Measurements from ENCODE around the gene RTN3.
"Not testable (repeated sequence)": the region's sequence is repeated elsewhere in the genome, so short reads cannot be mapped to it uniquely, and the experiment has no call there.

Gene RTN3

GRCh38 chr11:63683133-63683991, 2.1 kb downstream of the RTN3 start:
- Histone ChIP-seq H3K9me3 (replicated peaks; ENCODE audit: low read length) (no peaks in the 10 kb centered on the region), H3K27me3 (ENCODE audit: control insufficient read depth, insufficient read depth, low read length) (no peaks in the 10 kb centered on the region), H3K4me2 (ENCODE audit: low read length) (peak overlapping the region; percentile 87), H3K9ac (ENCODE audit: low read depth, low read length) (peak overlapping the region; percentile 84), H3K4me1 (ENCODE audit: control insufficient read depth, insufficient read depth, low read length) (peaks cover 30% of the 10 kb centered on the region), H3K4me3 (ENCODE audit: low read length) (peak overlapping the region; percentile 85), H3K36me3 (ENCODE audit: insufficient read depth, low read length) (no peaks in the 10 kb centered on the region)

- H3K4me3 ChIP-seq (ENCODE audit: low read length); H3K4me2 ChIP-seq (ENCODE audit: low read length); H3K27me3 ChIP-seq (ENCODE audit: control insufficient read depth, insufficient read depth, low read length); H3K9me3 ChIP-seq (replicated peaks; ENCODE audit: low read length); H3K36me3 ChIP-seq (ENCODE audit: insufficient read depth, low read length); H3K9ac ChIP-seq (ENCODE audit: low read depth, low read length): not testable (repeated sequence)
- H3K4me1 ChIP-seq (ENCODE audit: control insufficient read depth, insufficient read depth, low read length) = peaks cover 30% of the 10 kb centered on the region
These were observed 3.9 kb downstream of the RTN3 start for GRCh38 chr11:63685158-63685721.

GRCh38 chr11:63686926-63687325, 5.6 kb downstream of the RTN3 start:
- no peak overlapping the region for H3K4me2 ChIP-seq (ENCODE audit: low read length)
- no peaks in the 10 kb centered on the region for H3K36me3 ChIP-seq (ENCODE audit: insufficient read depth, low read length)
- no peak overlapping the region for H3K9ac ChIP-seq (ENCODE audit: low read depth, low read length)
- no peak overlapping the region for H3K4me3 ChIP-seq (ENCODE audit: low read length)
- H3K4me1 ChIP-seq (ENCODE audit: control insufficient read depth, insufficient read depth, low read length) = peaks cover 25% of the 10 kb centered on the region
- H3K9me3 ChIP-seq (replicated peaks; ENCODE audit: low read length) = no peaks in the 10 kb centered on the region
- no peaks in the 10 kb centered on the region for H3K27me3 ChIP-seq (ENCODE audit: control insufficient read depth, insufficient read depth, low read length)

- Histone ChIP-seq H3K27me3 (ENCODE audit: control insufficient read depth, insufficient read depth, low read length) (no peaks in the 10 kb centered on the region), H3K36me3 (ENCODE audit: insufficient read depth, low read length) (no peaks in the 10 kb centered on the region), H3K4me2 (ENCODE audit: low read length) (no peak overlapping the region), H3K4me1 (ENCODE audit: control insufficient read depth, insufficient read depth, low read length) (peaks cover 21% of the 10 kb centered on the region), H3K4me3 (ENCODE audit: low read length) (no peak overlapping the region), H3K9ac (ENCODE audit: low read depth, low read length) (no peak overlapping the region), H3K9me3 (replicated peaks; ENCODE audit: low read length) (no peaks in the 10 kb centered on the region)
These were observed 6.5 kb downstream of the RTN3 start for GRCh38 chr11:63687845-63688244.

- Histone ChIP-seq H3K9me3 (replicated peaks; ENCODE audit: low read length) (no peaks in the 10 kb centered on the region), H3K4me2 (ENCODE audit: low read length) (no peak overlapping the region), H3K4me1 (ENCODE audit: control insufficient read depth, insufficient read depth, low read length) (no peaks in the 10 kb centered on the region), H3K27me3 (ENCODE audit: control insufficient read depth, insufficient read depth, low read length) (no peaks in the 10 kb centered on the region), H3K36me3 (ENCODE audit: insufficient read depth, low read length) (no peaks in the 10 kb centered on the region), H3K4me3 (ENCODE audit: low read length) (no peak overlapping the region), H3K9ac (ENCODE audit: low read depth, low read length) (no peak overlapping the region)
These were observed 13.3 kb downstream of the RTN3 start for GRCh38 chr11:63694596-63694995.

- H3K9ac ChIP-seq (ENCODE audit: low read depth, low read length) = no peak overlapping the region
- H3K4me1 ChIP-seq (ENCODE audit: control insufficient read depth, insufficient read depth, low read length) = no peaks in the 10 kb centered on the region
- no peaks in the 10 kb centered on the region for H3K36me3 ChIP-seq (ENCODE audit: insufficient read depth, low read length)
- H3K27me3 ChIP-seq (ENCODE audit: control insufficient read depth, insufficient read depth, low read length) = no peaks in the 10 kb centered on the region
- H3K4me2 ChIP-seq (ENCODE audit: low read length) = no peak overlapping the region
- H3K4me3 ChIP-seq (ENCODE audit: low read length) = no peak overlapping the region
- no peaks in the 10 kb centered on the region for H3K9me3 ChIP-seq (replicated peaks; ENCODE audit: low read length)
These were observed 17.9 kb downstream of the RTN3 start for GRCh38 chr11:63698976-63699733.

- Histone ChIP-seq H3K4me1 (ENCODE audit: control insufficient read depth, insufficient read depth, low read length) (no peaks in the 10 kb centered on the region), H3K9me3 (replicated peaks; ENCODE audit: low read length) (no peaks in the 10 kb centered on the region), H3K27me3 (ENCODE audit: control insufficient read depth, insufficient read depth, low read length) (no peaks in the 10 kb centered on the region), H3K9ac (ENCODE audit: low read depth, low read length) (no peak overlapping the region), H3K4me3 (ENCODE audit: low read length) (no peak overlapping the region), H3K4me2 (ENCODE audit: low read length) (no peak overlapping the region), H3K36me3 (ENCODE audit: insufficient read depth, low read length) (no peaks in the 10 kb centered on the region)
These were observed 18.6 kb downstream of the RTN3 start for GRCh38 chr11:63699896-63700295.

GRCh38 chr11:63705526-63705925, 24.2 kb downstream of the RTN3 start:
- H3K4me2 ChIP-seq (ENCODE audit: low read length) = no peak overlapping the region
- no peaks in the 10 kb centered on the region for H3K27me3 ChIP-seq (ENCODE audit: control insufficient read depth, insufficient read depth, low read length)
- peaks cover 9% of the 10 kb centered on the region for H3K4me1 ChIP-seq (ENCODE audit: control insufficient read depth, insufficient read depth, low read length)
- H3K36me3 ChIP-seq (ENCODE audit: insufficient read depth, low read length) = peaks cover 3% of the 10 kb centered on the region
- H3K9me3 ChIP-seq (replicated peaks; ENCODE audit: low read length) = no peaks in the 10 kb centered on the region
- H3K9ac ChIP-seq (ENCODE audit: low read depth, low read length) = no peak overlapping the region
- no peak overlapping the region for H3K4me3 ChIP-seq (ENCODE audit: low read length)

- Histone ChIP-seq H3K4me2 (ENCODE audit: low read length) (no peak overlapping the region), H3K4me3 (ENCODE audit: low read length) (no peak overlapping the region), H3K9me3 (replicated peaks; ENCODE audit: low read length) (no peaks in the 10 kb centered on the region), H3K36me3 (ENCODE audit: insufficient read depth, low read length) (peaks cover 3% of the 10 kb centered on the region), H3K9ac (ENCODE audit: low read depth, low read length) (no peak overlapping the region), H3K4me1 (ENCODE audit: control insufficient read depth, insufficient read depth, low read length) (peaks cover 12% of the 10 kb centered on the region), H3K27me3 (ENCODE audit: control insufficient read depth, insufficient read depth, low read length) (no peaks in the 10 kb centered on the region)
These were observed 27.5 kb downstream of the RTN3 start for GRCh38 chr11:63708764-63709163.

- peak overlapping the region; percentile 9 for H3K4me2 ChIP-seq (ENCODE audit: low read length)
- H3K36me3 ChIP-seq (ENCODE audit: insufficient read depth, low read length) = peaks cover 3% of the 10 kb centered on the region
- no peaks in the 10 kb centered on the region for H3K9me3 ChIP-seq (replicated peaks; ENCODE audit: low read length)
- H3K4me3 ChIP-seq (ENCODE audit: low read length) = no peak overlapping the region
- peaks cover 12% of the 10 kb centered on the region for H3K4me1 ChIP-seq (ENCODE audit: control insufficient read depth, insufficient read depth, low read length)
- H3K9ac ChIP-seq (ENCODE audit: low read depth, low read length) = no peak overlapping the region
- H3K27me3 ChIP-seq (ENCODE audit: control insufficient read depth, insufficient read depth, low read length) = no peaks in the 10 kb centered on the region
These were observed 28.1 kb downstream of the RTN3 start for GRCh38 chr11:63709336-63709884.

GRCh38 chr11:63710476-63711217, 29.3 kb downstream of the RTN3 start:
- Histone ChIP-seq H3K27me3 (ENCODE audit: control insufficient read depth, insufficient read depth, low read length) (no peaks in the 10 kb centered on the region), H3K4me3 (ENCODE audit: low read length) (no peak overlapping the region), H3K4me1 (ENCODE audit: control insufficient read depth, insufficient read depth, low read length) (peaks cover 12% of the 10 kb centered on the region), H3K4me2 (ENCODE audit: low read length) (no peak overlapping the region), H3K9ac (ENCODE audit: low read depth, low read length) (no peak overlapping the region), H3K9me3 (replicated peaks; ENCODE audit: low read length) (no peaks in the 10 kb centered on the region), H3K36me3 (ENCODE audit: insufficient read depth, low read length) (peaks cover 7% of the 10 kb centered on the region)

Data from skeletal muscle satellite cell (primary cell).